Type B pancreatic cell (in vitro differentiated cells): ENCODE measurements around the gene CLDND1. TPM values are rescaled to one million over a fixed set of nuclear protein-coding genes. Genes with fewer than 3 reads are reported as not detected.

Experiments used
- DNase-seq: peaks from one replicate; pipeline ENCODE4 v3.0.0; 2021; ENCODE audit warnings: mixed read lengths; ENCODE audit not compliant: unreplicated experiment; ENCODE audit errors: extremely low spot score
- H3K27ac Mint-ChIP-seq: 2 replicates; pipeline ENCODE4 v1.8.0; 2021; ENCODE audit warnings: mild to moderate bottlenecking, mixed read lengths
- H3K27me3 Mint-ChIP-seq: 2 replicates; pipeline ENCODE4 v1.8.0; 2021; ENCODE audit warnings: mixed read lengths
- H3K36me3 Mint-ChIP-seq: 2 replicates; pipeline ENCODE4 v1.8.0; 2021; ENCODE audit warnings: mixed read lengths
- H3K4me1 Mint-ChIP-seq: one replicate; pipeline ENCODE4 v1.8.0; 2021; ENCODE audit warnings: mixed read lengths; ENCODE audit not compliant: unreplicated experiment
- H3K4me3 Mint-ChIP-seq: 2 replicates; pipeline ENCODE4 v1.8.0; 2021; ENCODE audit warnings: mild to moderate bottlenecking, mixed read lengths
- H3K9me3 Mint-ChIP-seq: 2 replicates; pipeline ENCODE4 v1.8.0; 2021; ENCODE audit warnings: mixed read lengths
- CTCF ChIP-seq: fragments of 200-600 bp; sonication (generic); conservative IDR thresholded peaks from 2 replicates; pipeline ENCODE4 v1.5.0; 2021; ENCODE audit warnings: antibody characterized with exemption, mild to moderate bottlenecking
- total RNA-seq: library from RNA; stranded (reverse); gene quantifications from 2 replicates; pipeline ENCODE4 v1.2.1, GENCODE V29; 2021; ENCODE audit warnings: low replicate concordance

The CLDND1 gene
- total RNA-seq, 1 donor from 2014 or later = 83.1 TPM

- Mint-ChIP-seq H3K9me3 (no peaks in the 10 kb centered on the region), H3K27ac (no peak overlapping the region), H3K36me3 (no peaks in the 10 kb centered on the region), H3K4me1 (no peaks in the 10 kb centered on the region), H3K4me3 (no peak overlapping the region), H3K27me3 (peaks cover under 1% of the 10 kb centered on the region)
- no peak for DNase-seq
- TF ChIP-seq CTCF = no peak
Observed at GRCh38 chr3:98500019-98500418, 22.7 kb downstream of the CLDND1 start.

GRCh38 chr3:98497381-98497780 lies 25.3 kb downstream of the CLDND1 start, which contains the start of gene OR5K2:
OR5K2 (plus strand) TSS chr3:98497681; CDS start chr3:98497681, 0 bp downstream.
- Mint-ChIP-seq H3K36me3 (no peaks in the 10 kb centered on the region), H3K9me3 (no peaks in the 10 kb centered on the region), H3K27ac (no peak within 1 kb of the TSS), H3K27me3 (peaks cover 6% of the 10 kb centered on the region), H3K4me1 (no peaks in the 10 kb centered on the region), H3K4me3 (no peak within 1 kb of the TSS)
- DNase-seq = no peak
- TF ChIP-seq CTCF = no peak

GRCh38 chr3:98483626-98484025 lies 39.1 kb downstream of the CLDND1 start:
- Mint-ChIP-seq H3K27me3 (no peaks in the 10 kb centered on the region), H3K4me1 (no peaks in the 10 kb centered on the region), H3K36me3 (no peaks in the 10 kb centered on the region), H3K4me3 (no peak overlapping the region), H3K27ac (no peak overlapping the region), H3K9me3 (peaks cover 8% of the 10 kb centered on the region)
- no peak for DNase-seq
- TF ChIP-seq CTCF = no peak

- H3K4me3 Mint-ChIP-seq = no peak overlapping the region
Observed at GRCh38 chr3:98482717-98483482, 39.8 kb downstream of the CLDND1 start.

More at GRCh38 chr3:98482717-98483482, 39.8 kb downstream of the CLDND1 start:
- Mint-ChIP-seq H3K27ac (no peak overlapping the region), H3K27me3 (no peaks in the 10 kb centered on the region), H3K9me3 (peaks cover 3% of the 10 kb centered on the region), H3K36me3 (no peaks in the 10 kb centered on the region), H3K4me1 (no peaks in the 10 kb centered on the region)
- no peak for DNase-seq
- TF ChIP-seq CTCF = no peak

Other genes starting within 250 kb of the CLDND1 start
- not detected in 2 replicates for gene OR5H2, start 240.4 kb downstream of the CLDND1 start, total RNA-seq
- gene OR5K4, start 169.0 kb downstream of the CLDND1 start, total RNA-seq = not detected in 2 replicates
- not detected in 2 replicates for gene OR5K3, start 132.2 kb downstream of the CLDND1 start, total RNA-seq
- gene OR5K1, start 59.7 kb downstream of the CLDND1 start, total RNA-seq = not detected in 2 replicates
- gene OR5K2, start 25.2 kb downstream of the CLDND1 start, total RNA-seq = not detected in 2 replicates
- not detected in 2 replicates for gene GPR15, start 9.1 kb upstream of the CLDND1 start, total RNA-seq
- gene CPOX, start 70.7 kb upstream of the CLDND1 start, total RNA-seq = 21.9 and 24.6 TPM in 2 replicates
- 16.5 and 21.9 TPM in 2 replicates for gene ST3GAL6, start 240.4 kb upstream of the CLDND1 start, total RNA-seq